ENCODE measurements around the gene C2CD4B. TPM values are rescaled to one million over a fixed set of nuclear protein-coding genes. Genes with fewer than 3 reads are reported as not detected.

Gene C2CD4B
- polyA plus RNA-seq, 1 donor (not counting 4 experiments of a cell fraction or from before 2014, with no cell fraction given) = not detected

GRCh38 chr15:62118520-62119226, 46.4 kb downstream of the C2CD4B start:
- dilution Hi-C loops (cut with MboI; ENCODE audit: extremely low pct_ligation_motif_present, low sequenced_read_pairs) = no loop called here
- no peak for TF ChIP-seq CTCF (optimal IDR thresholded peaks at IDR 0.05 in 1 of 3, IDR thresholded peaks at IDR 0.05 in 1 of 3, conservative IDR thresholded peaks at IDR 0.05 in 1 of 3; ENCODE audit: extremely low read depth in 1 of 3, insufficient read depth in 2 of 3, low read length in 3 of 3)
- no peak for TF ChIP-seq EZH2 (IDR thresholded peaks at IDR 0.05; ENCODE audit: low read length)
- FAIRE-seq (no peak), DNase-seq (ENCODE audit: low read depth, low spot score) (no peak)
- Histone ChIP-seq H3K27me3 (ENCODE audit: control insufficient read depth, extremely low read depth, insufficient read depth, low read length) (no peaks in the 10 kb centered on the region), H3K36me3 (ENCODE audit: control insufficient read depth in 2 of 2, extremely low read depth in 1 of 2, insufficient read depth in 2 of 2, low read length in 2 of 2) (no peaks in the 10 kb centered on the region), H3K9ac (ENCODE audit: control insufficient read depth, extremely low read depth, insufficient read depth, low read length) (peak overlapping the region; percentile 24), H3K4me1 (ENCODE audit: control insufficient read depth, extremely low read depth, insufficient read depth, low read length) (peaks cover 18% of the 10 kb centered on the region), H4K20me1 (ENCODE audit: control insufficient read depth, extremely low read depth, insufficient read depth, low read length) (no peaks in the 10 kb centered on the region), H2AFZ (ENCODE audit: control insufficient read depth, low read length) (peak overlapping the region; percentile 69), H3K4me3 (ENCODE audit: control insufficient read depth in 2 of 3, extremely low read depth in 1 of 3, insufficient read depth in 2 of 3, low read depth in 1 of 3, low read length in 3 of 3) (peak overlapping the region in 2 of 3 experiments; percentile 2 to 12), H3K27ac (ENCODE audit: control insufficient read depth, insufficient read depth, low read length) (peak overlapping the region; percentile 70), H3K9me3 (ENCODE audit: control insufficient read depth, low read depth, low read length) (no peaks in the 10 kb centered on the region), H3K9me1 (ENCODE audit: control insufficient read depth, extremely low read depth, insufficient read depth, low read length) (no peaks in the 10 kb centered on the region), H3K4me2 (ENCODE audit: control insufficient read depth, extremely low read depth, insufficient read depth, low read depth, low read length) (peak overlapping the region; percentile 67), H3K79me2 (ENCODE audit: control insufficient read depth, insufficient read depth, low read length) (no peaks in the 10 kb centered on the region)

- Histone ChIP-seq H3K79me2 (ENCODE audit: control insufficient read depth, insufficient read depth, low read length) (no peaks in the 10 kb centered on the region), H3K36me3 (ENCODE audit: control insufficient read depth in 2 of 2, extremely low read depth in 1 of 2, insufficient read depth in 2 of 2, low read length in 2 of 2) (no peaks in the 10 kb centered on the region), H3K27ac (ENCODE audit: control insufficient read depth, insufficient read depth, low read length) (no peak overlapping the region), H3K9ac (ENCODE audit: control insufficient read depth, extremely low read depth, insufficient read depth, low read length) (no peak overlapping the region), H3K9me1 (ENCODE audit: control insufficient read depth, extremely low read depth, insufficient read depth, low read length) (peaks cover 2% of the 10 kb centered on the region), H3K27me3 (ENCODE audit: control insufficient read depth, extremely low read depth, insufficient read depth, low read length) (no peaks in the 10 kb centered on the region), H2AFZ (ENCODE audit: control insufficient read depth, low read length) (no peak overlapping the region), H3K4me2 (ENCODE audit: control insufficient read depth, extremely low read depth, insufficient read depth, low read depth, low read length) (no peak overlapping the region), H3K9me3 (ENCODE audit: control insufficient read depth, low read depth, low read length) (no peaks in the 10 kb centered on the region), H4K20me1 (ENCODE audit: control insufficient read depth, extremely low read depth, insufficient read depth, low read length) (no peaks in the 10 kb centered on the region), H3K4me1 (ENCODE audit: control insufficient read depth, extremely low read depth, insufficient read depth, low read length) (peaks cover 45% of the 10 kb centered on the region), H3K4me3 (ENCODE audit: control insufficient read depth in 2 of 3, extremely low read depth in 1 of 3, insufficient read depth in 2 of 3, low read depth in 1 of 3, low read length in 3 of 3) (no peak overlapping the region)
- no peak for FAIRE-seq
- no peak for DNase-seq (ENCODE audit: low read depth, low spot score)
- dilution Hi-C loops (cut with MboI; ENCODE audit: extremely low pct_ligation_motif_present, low sequenced_read_pairs) = no loop called here
- TF ChIP-seq CTCF (optimal IDR thresholded peaks at IDR 0.05 in 1 of 3, IDR thresholded peaks at IDR 0.05 in 1 of 3, conservative IDR thresholded peaks at IDR 0.05 in 1 of 3; ENCODE audit: extremely low read depth in 1 of 3, insufficient read depth in 2 of 3, low read length in 3 of 3) (no peak), EZH2 (IDR thresholded peaks at IDR 0.05; ENCODE audit: low read length) (no peak)
Observed at GRCh38 chr15:62115847-62116246, 49.2 kb downstream of the C2CD4B start.

Other genes starting within 250 kb of the C2CD4B start
- 7.4 to 13.5 TPM (median 13.1 TPM) in 3 replicates for gene VPS13C, start 104.8 kb downstream of the C2CD4B start, polyA plus RNA-seq
- not detected in 3 replicates for gene C2CD4A, start 98.3 kb downstream of the C2CD4B start, polyA plus RNA-seq
- 6.4 to 12.1 TPM (median 8.1 TPM) in 3 replicates for gene TLN2, start 225.3 kb upstream of the C2CD4B start, polyA plus RNA-seq